ENCODE data around the gene CA5A. TPM values are rescaled to one million over a fixed set of nuclear protein-coding genes. Genes with fewer than 3 reads are reported as not detected.
A peak's percentile ranks its signal among the peaks of the same experiment; 100 is the strongest.
"Not testable (repeated sequence)": the region's sequence is repeated elsewhere in the genome, so short reads cannot be mapped to it uniquely, and the experiment has no call there.

The CA5A gene
- total RNA-seq, 2 experiments from 2014 or later: not detected

DNA sequence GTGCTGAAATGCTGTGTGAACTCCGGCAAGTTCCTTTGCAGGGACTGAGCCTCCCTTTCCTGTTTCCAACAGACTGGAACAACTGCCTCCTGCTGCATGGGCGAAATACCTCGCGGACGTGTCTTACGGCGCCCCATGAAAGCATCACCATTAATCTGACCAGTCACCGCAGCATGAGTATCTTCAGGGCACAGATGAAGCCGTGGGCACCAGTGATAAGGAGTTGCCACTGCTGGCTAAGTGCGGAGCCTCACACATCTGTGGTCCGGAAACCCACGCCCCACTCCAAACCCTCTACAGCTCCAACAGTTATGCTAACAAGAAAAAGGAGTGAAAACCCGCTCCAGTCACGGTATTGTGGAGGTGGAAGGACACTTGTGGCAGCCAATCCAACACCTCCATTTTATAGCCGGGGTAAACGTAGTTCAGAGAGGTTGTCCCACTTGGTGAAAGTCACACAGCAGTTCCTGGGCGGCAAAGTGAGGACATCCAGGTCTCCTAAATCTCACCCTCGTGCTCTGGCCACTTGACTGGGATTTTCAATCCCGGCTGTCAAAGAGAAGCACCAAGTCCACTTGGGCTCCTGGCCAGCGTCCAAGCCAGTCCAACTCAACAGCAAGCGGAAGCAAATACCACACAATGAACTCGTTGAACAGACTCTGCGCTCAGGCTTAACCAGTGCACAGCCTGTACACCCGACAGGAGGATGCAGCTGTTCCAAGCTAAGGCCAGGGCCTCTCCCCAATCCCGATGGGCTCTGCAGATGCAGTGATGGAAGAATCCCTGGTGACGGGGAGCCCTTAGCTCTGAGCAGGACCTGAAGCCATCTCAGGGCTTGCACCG, 78.0 kb downstream of the CA5A start:
- DNase-seq; ATAC-seq; H3K4me3 Mint-ChIP-seq; H3K27me3 Mint-ChIP-seq (ENCODE audit: low read depth); H3K9me3 Mint-ChIP-seq (ENCODE audit: insufficient read depth): not testable (repeated sequence)
- POLR2A ChIA-PET: interaction anchor here (0.9 to 1.2 kb wide), 2 partner anchors 13 to 17 kb away, joined by 3 to 4 read pairs; no protein-coding TSS in a partner anchor
- H3K27ac Mint-ChIP-seq: peak overlapping the region; percentile 91
- peaks cover 85% of the 10 kb centered on the region for H3K4me1 Mint-ChIP-seq (ENCODE audit: low read depth)
- peaks cover 52% of the 10 kb centered on the region for H3K36me3 Mint-ChIP-seq (ENCODE audit: low read depth)
- CTCF ChIA-PET: interaction anchor here (1.7 to 5.8 kb wide), 3 partner anchors 9 to 79 kb away, joined by 15 to 51 read pairs (median 30); partner anchors contain the start of gene SLC7A5

DNA sequence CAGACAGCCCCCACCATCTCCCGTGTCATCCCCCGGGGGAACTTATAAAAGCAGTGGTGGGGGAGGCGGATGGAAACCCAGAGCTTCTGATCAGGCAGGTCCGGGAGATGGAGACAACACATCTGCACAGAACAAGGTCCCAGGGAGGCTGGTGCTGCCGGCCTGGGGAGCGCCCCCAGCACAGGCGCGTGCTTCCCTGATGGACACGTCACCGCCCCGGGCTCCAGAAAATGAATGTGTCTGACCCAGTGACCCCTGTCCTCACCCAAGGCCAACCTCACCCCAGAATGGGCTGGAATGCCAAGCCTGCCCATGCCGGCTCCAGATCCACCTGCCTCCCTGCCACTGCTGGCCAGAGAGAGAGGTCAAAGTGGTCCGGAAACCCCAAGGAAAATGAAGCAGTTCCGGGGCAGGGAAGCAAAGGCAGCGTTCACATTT, 79.5 kb downstream of the CA5A start:
- H3K36me3 Mint-ChIP-seq (ENCODE audit: low read depth): peaks cover 60% of the 10 kb centered on the region
- peak overlapping the region; percentile 91 for H3K27ac Mint-ChIP-seq
- ChIA-PET CTCF (interaction anchor here (0.8 to 5.8 kb wide), 4 partner anchors 9 to 77 kb away, joined by 3 to 51 read pairs (median 16); partner anchors contain the start of gene SLC7A5), POLR2A (interaction anchor here (0.6 to 2.2 kb wide), 10 partner anchors 8 to 91 kb away, joined by 3 to 11 read pairs (median 4); partner anchors contain the start of genes KLHDC4 and SLC7A5)
- H3K27me3 Mint-ChIP-seq (ENCODE audit: low read depth): no peaks in the 10 kb centered on the region
- H3K9me3 Mint-ChIP-seq (ENCODE audit: insufficient read depth): no peaks in the 10 kb centered on the region
- peak overlapping the region; percentile 70 for H3K4me3 Mint-ChIP-seq
- DNase-seq: no peak
- ATAC-seq: no peak
- H3K4me1 Mint-ChIP-seq (ENCODE audit: low read depth): peaks cover 93% of the 10 kb centered on the region

DNA sequence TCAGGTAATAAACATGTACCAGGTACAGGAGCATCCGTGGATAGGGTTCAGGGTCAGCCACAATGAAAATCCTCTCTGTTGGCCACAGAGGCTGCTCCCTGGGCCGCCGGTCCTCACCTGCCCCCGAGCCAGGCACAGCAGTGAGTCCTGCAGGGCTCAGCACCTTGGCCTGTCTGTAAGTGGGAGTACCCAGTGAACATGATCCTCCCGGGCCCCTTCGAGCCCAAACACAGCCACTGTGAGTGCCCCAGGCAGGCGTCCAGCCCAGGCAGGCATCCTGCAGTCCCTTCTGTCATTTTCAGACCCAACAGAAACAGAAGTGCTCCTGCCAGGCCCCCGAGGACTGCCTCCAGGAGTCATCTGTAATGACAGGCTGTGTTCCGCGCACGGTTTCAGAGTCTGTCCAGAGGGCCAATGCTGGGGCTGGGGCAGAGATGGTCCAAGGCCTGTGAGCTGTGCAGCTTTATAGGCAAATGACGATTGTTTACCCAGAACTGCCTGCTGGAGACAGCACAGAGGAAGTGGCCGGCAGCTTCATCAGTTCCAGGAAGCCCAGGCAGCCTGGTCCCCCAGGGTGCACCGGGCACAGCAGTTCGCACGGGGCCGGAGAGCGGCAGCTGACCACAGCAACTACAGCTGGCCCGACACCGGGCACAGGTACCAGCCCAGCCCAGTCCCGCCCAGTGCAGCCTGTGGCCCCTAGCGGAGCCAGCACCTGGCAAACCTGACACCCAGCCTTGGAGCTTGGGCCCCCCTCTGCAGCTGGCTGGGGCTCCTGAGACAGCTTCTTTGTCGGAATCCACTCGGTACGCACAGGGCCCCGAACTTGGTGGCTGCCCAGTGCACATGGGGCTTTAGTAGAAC, 80.2 kb downstream of the CA5A start:
- peak overlapping the region; percentile 91 for H3K27ac Mint-ChIP-seq
- DNase-seq (peak; percentile 73), ATAC-seq (peak; percentile 35)
- H3K27me3 Mint-ChIP-seq (ENCODE audit: low read depth): no peaks in the 10 kb centered on the region
- H3K9me3 Mint-ChIP-seq (ENCODE audit: insufficient read depth): no peaks in the 10 kb centered on the region
- H3K36me3 Mint-ChIP-seq (ENCODE audit: low read depth): peaks cover 59% of the 10 kb centered on the region
- H3K4me3 Mint-ChIP-seq: peak overlapping the region; percentile 70
- CTCF ChIA-PET: interaction anchor here (0.8 to 5.8 kb wide), 6 partner anchors 9 to 92 kb away, joined by 3 to 51 read pairs (median 4); partner anchors contain the start of gene SLC7A5
- peaks cover 88% of the 10 kb centered on the region for H3K4me1 Mint-ChIP-seq (ENCODE audit: low read depth)
- POLR2A ChIA-PET: interaction anchor here (0.6 to 2.2 kb wide), 9 partner anchors 9 to 90 kb away, joined by 3 to 11 read pairs (median 5); partner anchors contain the start of genes KLHDC4 and SLC7A5

DNA sequence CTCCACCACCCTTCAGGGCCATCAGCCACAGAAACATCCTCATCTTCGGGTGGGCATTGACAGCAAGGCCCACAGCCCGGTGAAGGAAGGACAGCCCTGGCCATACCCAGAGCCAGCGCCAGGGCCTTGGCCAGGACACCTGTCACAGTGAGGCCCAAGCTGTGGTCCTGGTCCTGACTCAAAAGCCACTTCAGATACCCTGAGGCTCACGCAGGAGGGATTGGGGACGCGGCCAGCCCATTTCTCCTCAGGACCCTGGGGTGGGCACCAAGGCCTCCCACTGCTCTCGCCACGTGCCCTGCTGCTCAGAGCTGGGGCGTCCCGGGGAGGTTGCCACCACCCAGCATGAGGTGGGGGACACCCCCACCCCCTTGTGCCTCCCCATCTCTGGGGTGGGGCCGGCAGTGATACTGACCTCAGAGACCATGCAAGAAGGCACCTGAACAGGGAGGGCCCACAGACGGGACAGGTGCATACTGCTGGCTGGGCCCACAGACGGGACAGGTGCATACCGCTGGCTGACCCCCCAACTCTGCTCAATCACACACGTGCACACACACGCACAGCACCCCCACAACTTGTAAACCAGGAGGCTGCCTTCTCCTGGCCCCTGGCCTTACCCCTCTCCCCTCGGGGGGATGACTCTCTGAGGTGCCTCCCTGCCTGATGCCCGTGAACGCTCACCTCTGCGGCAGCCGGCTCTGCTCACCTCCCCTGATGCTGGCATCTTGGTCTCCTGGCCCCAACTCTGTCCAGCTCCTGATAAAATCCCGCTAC, 81.2 kb downstream of the CA5A start:
- no peak for ATAC-seq
- peak overlapping the region; percentile 70 for H3K4me3 Mint-ChIP-seq
- H3K27me3 Mint-ChIP-seq (ENCODE audit: low read depth): no peaks in the 10 kb centered on the region
- peaks cover 60% of the 10 kb centered on the region for H3K36me3 Mint-ChIP-seq (ENCODE audit: low read depth)
- no peaks in the 10 kb centered on the region for H3K9me3 Mint-ChIP-seq (ENCODE audit: insufficient read depth)
- ChIA-PET POLR2A (interaction anchor here (0.9 to 2.2 kb wide), 2 partner anchors 12 to 14 kb away, joined by 3 to 10 read pairs; partner anchors contain the start of gene SLC7A5), CTCF (interaction anchor here (1.2 to 5.8 kb wide), 2 partner anchors 15 to 76 kb away, joined by 7 to 51 read pairs; partner anchors contain the start of gene SLC7A5)
- H3K4me1 Mint-ChIP-seq (ENCODE audit: low read depth): peaks cover 88% of the 10 kb centered on the region
- DNase-seq: no peak
- H3K27ac Mint-ChIP-seq: peak overlapping the region; percentile 91

DNA sequence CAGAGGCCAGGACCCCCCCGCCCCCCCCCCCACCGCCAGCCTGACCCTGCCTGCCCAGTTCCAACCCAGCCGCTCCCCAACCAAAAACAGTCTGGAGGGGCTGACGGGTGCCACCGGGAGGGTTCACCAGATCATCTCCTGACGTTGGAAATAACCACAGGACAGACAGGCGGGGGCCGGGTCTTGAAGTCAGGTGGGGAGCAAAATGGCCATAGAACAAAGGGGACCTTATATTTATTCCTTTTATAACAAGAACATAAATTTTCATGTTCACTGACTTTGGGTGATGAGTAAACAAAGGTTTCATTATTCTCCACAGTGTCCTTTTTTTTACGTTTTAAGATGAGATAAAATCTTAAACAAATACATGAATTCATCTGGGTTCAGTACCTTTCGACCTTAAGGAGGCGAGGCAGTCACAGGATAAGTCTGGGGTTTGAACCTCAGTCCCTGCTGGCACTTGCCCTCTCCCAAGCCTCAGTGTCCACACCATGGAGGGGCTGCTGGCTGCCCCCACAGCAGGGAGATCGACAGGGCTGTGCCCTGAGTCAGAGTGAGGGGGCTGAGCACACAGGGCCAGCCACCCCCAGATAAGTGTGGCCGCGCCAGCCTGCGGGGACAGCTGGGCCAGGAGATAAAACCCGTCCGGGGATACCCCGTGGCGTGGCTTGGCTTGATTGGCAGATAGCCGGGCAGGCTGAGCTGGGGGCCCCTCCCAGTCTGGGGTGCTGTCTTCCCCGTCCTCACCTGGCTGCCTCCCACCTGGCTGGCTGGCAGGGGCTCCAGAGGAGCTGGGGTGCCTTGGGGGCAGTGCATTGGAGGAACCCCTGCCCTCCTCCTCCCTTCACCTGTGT, 82.0 kb downstream of the CA5A start:
- ChIA-PET POLR2A (interaction anchor here (0.9 to 2.2 kb wide), 3 partner anchors 13 to 74 kb away, joined by 3 to 10 read pairs (median 10); partner anchors contain the start of gene SLC7A5), CTCF (interaction anchor here (1.0 to 9.8 kb wide), 7 partner anchors 10 to 86 kb away, joined by 3 to 203 read pairs (median 7); partner anchors contain the start of gene SLC7A5)
- peaks cover 63% of the 10 kb centered on the region for H3K36me3 Mint-ChIP-seq (ENCODE audit: low read depth)
- peak overlapping the region; percentile 43 for H3K4me3 Mint-ChIP-seq
- DNase-seq: no peak
- H3K27me3 Mint-ChIP-seq (ENCODE audit: low read depth): no peaks in the 10 kb centered on the region
- peaks cover 85% of the 10 kb centered on the region for H3K4me1 Mint-ChIP-seq (ENCODE audit: low read depth)
- no peaks in the 10 kb centered on the region for H3K9me3 Mint-ChIP-seq (ENCODE audit: insufficient read depth)
- peak; percentile 30 for ATAC-seq
- H3K27ac Mint-ChIP-seq: peak overlapping the region; percentile 96

DNA sequence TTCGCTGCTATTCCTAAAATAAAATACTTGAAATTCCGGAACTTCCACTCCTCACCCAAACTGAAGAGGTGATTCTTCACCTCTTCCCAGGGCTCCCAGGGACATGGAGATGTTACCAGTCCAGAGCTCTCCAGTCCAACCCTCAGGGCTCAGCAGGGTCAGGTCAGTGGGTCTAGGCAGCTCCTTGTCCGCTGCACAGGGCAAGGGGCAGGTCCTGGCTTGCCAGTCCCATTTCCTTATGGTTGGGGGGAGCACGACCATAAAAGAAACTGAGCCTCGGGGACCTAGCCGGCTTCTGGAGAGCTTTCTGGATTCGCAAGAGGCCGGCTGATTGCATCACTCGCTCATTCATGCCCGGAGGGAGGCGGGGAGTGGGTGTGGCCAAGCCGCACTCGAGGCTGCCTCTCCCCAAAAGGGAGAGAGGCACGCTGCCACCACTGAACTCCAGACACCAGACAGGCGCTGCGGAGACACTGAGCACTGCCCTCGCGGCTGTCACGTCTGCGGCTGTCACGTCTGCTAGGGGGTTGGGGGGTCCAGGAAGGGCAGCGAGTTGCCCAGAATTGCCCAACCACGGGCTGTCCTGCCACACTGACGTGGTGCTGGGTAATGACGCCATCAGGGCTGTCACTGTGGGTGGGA, 82.8 kb downstream of the CA5A start:
- Mint-ChIP-seq H3K9me3 (ENCODE audit: insufficient read depth) (no peaks in the 10 kb centered on the region), H3K27ac (peak overlapping the region; percentile 96), H3K27me3 (ENCODE audit: low read depth) (no peaks in the 10 kb centered on the region), H3K36me3 (ENCODE audit: low read depth) (peaks cover 69% of the 10 kb centered on the region), H3K4me3 (peak overlapping the region; percentile 68), H3K4me1 (ENCODE audit: low read depth) (peaks cover 79% of the 10 kb centered on the region)
- POLR2A ChIA-PET: interaction anchor here (0.8 to 1.7 kb wide), 6 partner anchors 12 to 87 kb away, joined by 3 to 10 read pairs (median 4); no protein-coding TSS in a partner anchor
- ATAC-seq (peak; percentile 75), DNase-seq (peak; percentile 94)
- CTCF ChIA-PET: interaction anchor here (0.9 to 9.8 kb wide), 8 partner anchors 11 to 85 kb away, joined by 3 to 203 read pairs (median 4); partner anchors contain the start of gene SLC7A5

DNA sequence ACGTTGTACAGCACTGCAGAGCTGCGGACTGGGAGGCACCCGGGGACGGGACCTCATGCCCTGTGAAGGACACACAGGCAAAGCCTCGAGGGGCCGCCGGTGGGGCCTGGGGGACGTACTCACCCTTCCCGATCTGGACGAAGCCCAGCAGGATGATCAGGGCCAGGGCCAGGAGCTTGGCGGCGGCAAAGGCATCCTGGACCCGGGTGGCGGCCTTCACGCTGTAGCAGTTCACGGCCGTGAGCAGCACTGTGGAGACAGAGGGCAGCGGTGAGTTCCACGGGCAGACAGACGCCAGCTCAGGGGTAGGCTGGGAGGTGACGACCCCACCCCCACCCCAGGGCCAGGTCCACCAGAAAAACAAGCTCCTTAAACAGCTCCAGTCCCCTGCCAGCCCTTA, 84.7 kb downstream of the CA5A start:
- Mint-ChIP-seq H3K4me3 (no peak overlapping the region), H3K27ac (no peak overlapping the region), H3K27me3 (ENCODE audit: low read depth) (no peaks in the 10 kb centered on the region), H3K9me3 (ENCODE audit: insufficient read depth) (no peaks in the 10 kb centered on the region), H3K4me1 (ENCODE audit: low read depth) (peaks cover 61% of the 10 kb centered on the region), H3K36me3 (ENCODE audit: low read depth) (peaks cover 63% of the 10 kb centered on the region)
- ChIA-PET POLR2A (no interaction called here), CTCF (interaction anchor here (3.4 to 9.8 kb wide), 3 partner anchors 14 to 71 kb away, joined by 53 to 203 read pairs (median 150); partner anchors contain the start of gene SLC7A5)
- ATAC-seq (no peak), DNase-seq (no peak)

DNA sequence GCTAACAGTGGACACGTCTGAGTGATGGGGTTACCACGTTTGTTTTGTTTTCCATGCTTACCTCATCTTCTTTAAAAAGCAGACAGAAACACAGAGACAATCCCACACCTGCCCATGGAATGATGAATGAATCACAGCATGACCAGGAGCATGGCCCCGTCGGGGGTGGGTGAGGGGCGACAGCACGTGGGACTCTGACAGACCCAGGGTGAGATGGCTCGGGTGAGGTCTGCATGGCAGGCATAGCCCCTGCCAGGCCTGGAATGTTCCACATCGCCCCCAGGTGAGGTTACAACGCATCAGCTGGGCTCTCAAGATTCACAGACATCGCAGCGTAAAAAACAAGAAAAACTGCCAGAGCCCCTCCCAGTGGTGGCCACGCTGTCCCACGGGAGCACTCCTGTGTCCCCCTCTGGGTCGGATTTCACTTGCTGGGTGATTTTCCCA, 85.2 kb downstream of the CA5A start:
- no peak for ATAC-seq
- no peaks in the 10 kb centered on the region for H3K27me3 Mint-ChIP-seq (ENCODE audit: low read depth)
- CTCF ChIA-PET: interaction anchor here (3.4 to 9.8 kb wide), 3 partner anchors 15 to 71 kb away, joined by 53 to 203 read pairs (median 150); partner anchors contain the start of gene SLC7A5

More for the DNA sequence above, 85.2 kb downstream of the CA5A start:
- Mint-ChIP-seq H3K27ac (peak overlapping the region; percentile 55), H3K9me3 (ENCODE audit: insufficient read depth) (no peaks in the 10 kb centered on the region), H3K4me1 (ENCODE audit: low read depth) (peaks cover 58% of the 10 kb centered on the region), H3K4me3 (no peak overlapping the region), H3K36me3 (ENCODE audit: low read depth) (peaks cover 63% of the 10 kb centered on the region)
- POLR2A ChIA-PET: interaction anchor here (1.2 kb wide), 1 partner anchor 18 kb away, joined by 3 read pairs; the partner anchor contains the start of gene SLC7A5
- no peak for DNase-seq

All from activated CD8-positive, alpha-beta T cell treated with anti-CD3 and anti-CD28 coated beads, Interleukin-2, amount 10 ng/mL, durations not matched to agents 7 days and 5 days (primary cell).